GM23338 (cell line): ENCODE results near the gene GPX1. TPM values are rescaled to one million over a fixed set of nuclear protein-coding genes. Genes with fewer than 3 reads are reported as not detected.

Experiments
- ATAC-seq: fragments of 200-7000 bp; cut with Tn5 transposase; 3 replicates; pipeline ENCODE4 v1.9.1; 2020
- DNase-seq: peaks from one replicate; pipeline ENCODE4 v3.0.0-alpha.2; 2015; ENCODE audit warnings: low spot score
- H2AFZ ChIP-seq: fragments of 200-600 bp; sonication (generic); 2 replicates; pipeline ENCODE4 v1.8.0; 2016; ENCODE audit warnings: antibody characterized with exemption, mild to moderate bottlenecking, moderate library complexity
- H3F3A ChIP-seq: fragments of 200-600 bp; sonication (generic); replicated peaks from 2 replicates; pipeline ENCODE4 v1.8.0; 2017; ENCODE audit warnings: antibody characterized with exemption, mixed run types, low read depth
- H3K27ac ChIP-seq: fragments of 200-600 bp; sonication (generic); 2 replicates; pipeline ENCODE4 v1.6.1; 2016; ENCODE audit warnings: low read depth
- H3K27me3 ChIP-seq: fragments of 200-600 bp; sonication (generic); 2 replicates; pipeline ENCODE4 v1.8.0; 2016; ENCODE audit warnings: mild to moderate bottlenecking, mixed run types, moderate library complexity; ENCODE audit not compliant: insufficient read depth
- H3K36me3 ChIP-seq: fragments of 200-600 bp; sonication (generic); 2 replicates; pipeline ENCODE4 v1.8.0; 2016; ENCODE audit warnings: mild to moderate bottlenecking; ENCODE audit not compliant: insufficient read depth
- H3K4me1 ChIP-seq: fragments of 200-600 bp; sonication (generic); 2 replicates; pipeline ENCODE4 v1.8.0; 2016; ENCODE audit warnings: mild to moderate bottlenecking, moderate library complexity; ENCODE audit not compliant: insufficient read depth
- H3K4me2 ChIP-seq: fragments of 200-600 bp; sonication (generic); 2 replicates; pipeline ENCODE4 v1.7.1; 2017; ENCODE audit warnings: mixed run types
- H3K4me3 ChIP-seq: fragments of 200-600 bp; sonication (generic); 2 replicates; pipeline ENCODE4 v1.6.1; 2016; ENCODE audit warnings: mixed run types
- H3K79me2 ChIP-seq: fragments of 200-600 bp; sonication (generic); replicated peaks from 2 replicates; pipeline ENCODE4 v1.8.0; 2017; ENCODE audit warnings: mild to moderate bottlenecking; ENCODE audit not compliant: insufficient read depth
- H3K9me2 ChIP-seq: fragments of 200-600 bp; sonication (generic); 2 replicates; pipeline ENCODE4 v1.8.0; 2017; ENCODE audit not compliant: insufficient read depth
- H4K20me1 ChIP-seq: fragments of 200-600 bp; sonication (generic); replicated peaks from 2 replicates; pipeline ENCODE4 v1.8.0; 2017; ENCODE audit warnings: mild to moderate bottlenecking; ENCODE audit not compliant: insufficient read depth
- H3K27ac Mint-ChIP-seq: 2 replicates; pipeline ENCODE4 v1.8.0; 2020; ENCODE audit warnings: inconsistent platforms, mild to moderate bottlenecking, moderate library complexity, mixed read lengths
- H3K27me3 Mint-ChIP-seq: 3 replicates; pipeline ENCODE4 v1.8.0; 2022; ENCODE audit warnings: low read depth, mild to moderate bottlenecking, moderate library complexity, mixed read lengths, inconsistent platforms; ENCODE audit not compliant: insufficient read depth, poor library complexity
- H3K36me3 Mint-ChIP-seq: 3 replicates; pipeline ENCODE4 v1.8.0; 2021; ENCODE audit warnings: low read depth, mild to moderate bottlenecking, inconsistent platforms, moderate library complexity, mixed read lengths
- H3K4me1 Mint-ChIP-seq: 3 replicates; pipeline ENCODE4 v1.8.0; 2020; ENCODE audit warnings: mild to moderate bottlenecking, inconsistent platforms, mixed read lengths
- H3K4me3 Mint-ChIP-seq: 3 replicates; pipeline ENCODE4 v1.8.0; 2021; ENCODE audit warnings: moderate library complexity, mild to moderate bottlenecking, inconsistent platforms, mixed read lengths
- H3K9me3 Mint-ChIP-seq: 3 replicates; pipeline ENCODE4 v1.8.0; 2020; ENCODE audit warnings: moderate library complexity, mild to moderate bottlenecking, inconsistent platforms, mixed read lengths
- EZH2 ChIP-seq: fragments of 200-600 bp; sonication (generic); IDR thresholded peaks from one replicate; pipeline ENCODE4 v1.8.0; 2017; ENCODE audit warnings: antibody characterized with exemption, mild to moderate bottlenecking, low read depth; ENCODE audit not compliant: unreplicated experiment
- POLR2AphosphoS5 ChIP-seq: IDR thresholded peaks from 2 replicates; pipeline ENCODE4 v1.6.1; 2016; ENCODE audit warnings: antibody characterized with exemption, low read depth
- polyA plus RNA-seq: library from polyadenylated mRNA; unstranded; fragments of >200 nt; fragmentation: Nextera tagmentation; extraction: Ambion mirVana; gene quantifications from 2 replicates; pipeline ENCODE4 v1.2.1, GENCODE V29; 2016
- total RNA-seq: library from RNA; depleted of rRNA; stranded (reverse); fragments of >200 nt; shearing (Covaris generic); gene quantifications from 2 replicates; pipeline ENCODE4 v1.2.3, GENCODE V29; 2014
- TF ChIP-seq, protein P1 (sequence below), 2 experiments: fragments of 200-600 bp in 1 of 2; sonication (generic) in 1 of 2; conservative IDR thresholded peaks; 2 replicates each; pipeline versions ENCODE4 v1.5.1 to v1.6.1; 2016 to 2017; ENCODE audit warnings: antibody characterized with exemption in 2 of 2, low read depth in 2 of 2, mild to moderate bottlenecking in 2 of 2, moderate library complexity in 1 of 2
- TF ChIP-seq, protein P2 (sequence below): IDR thresholded peaks from one replicate; pipeline ENCODE4 v1.6.1; 2018; ENCODE audit warnings: antibody characterized with exemption; ENCODE audit not compliant: unreplicated experiment
- TF ChIP-seq, protein P3 (sequence below): fragments of 250-450 bp; sonication (Bioruptor Pico); IDR thresholded peaks from 2 replicates; pipeline ENCODE4 v1.5.0; 2020; ENCODE audit warnings: mild to moderate bottlenecking, moderate library complexity

Gene GPX1
- total and polyA plus RNA-seq, 2 experiments from 2014 or later = 247 to 394 TPM

DNA sequence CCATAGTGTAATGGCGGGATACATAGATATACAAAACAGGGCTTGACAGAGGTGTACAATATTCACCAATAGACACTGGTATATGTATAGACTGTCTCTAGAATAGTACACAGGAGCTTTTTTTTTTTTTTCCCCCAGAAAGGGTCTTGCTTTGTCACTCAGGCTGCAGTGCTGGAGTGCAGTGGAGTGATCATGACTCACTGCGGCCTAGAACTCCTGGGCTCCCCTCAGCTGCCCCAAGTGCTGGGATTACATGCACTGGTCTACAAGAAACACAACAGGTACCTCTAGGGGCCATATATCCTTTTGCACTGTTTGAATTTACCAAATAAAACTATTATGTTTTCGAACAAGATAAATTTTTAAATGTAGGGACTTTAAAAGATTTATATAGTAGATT, 41.3 kb upstream of the GPX1 start:
- no peak for DNase-seq
- no peak overlapping the region for H3K27ac Mint-ChIP-seq

More for the DNA sequence above, 41.3 kb upstream of the GPX1 start:
- Histone ChIP-seq H3K4me1 (peaks cover 4% of the 10 kb centered on the region; the same call in 1 of the 2 replicates), H3K79me2 (peaks cover 100% of the 10 kb centered on the region), H3K9me2 (no peaks in the 10 kb centered on the region), H2AFZ (no peak overlapping the region), H3K27ac (no peak overlapping the region), H3F3A (peaks cover 20% of the 10 kb centered on the region; the same call in 1 of the 2 replicates), H3K4me3 (no peak overlapping the region), H3K4me2 (no peak overlapping the region), H3K36me3 (no peaks in the 10 kb centered on the region; the same call in 1 of the 2 replicates), H3K27me3 (no peaks in the 10 kb centered on the region), H4K20me1 (peaks cover 66% of the 10 kb centered on the region)
- ATAC-seq = no peak
- Mint-ChIP-seq H3K36me3 (peaks cover 42% of the 10 kb centered on the region), H3K4me1 (peaks cover 18% of the 10 kb centered on the region), H3K27me3 (peaks cover 6% of the 10 kb centered on the region), H3K4me3 (no peak overlapping the region), H3K9me3 (no peaks in the 10 kb centered on the region; the same call in 2 of the 3 replicates)
- TF ChIP-seq, protein P1, sequence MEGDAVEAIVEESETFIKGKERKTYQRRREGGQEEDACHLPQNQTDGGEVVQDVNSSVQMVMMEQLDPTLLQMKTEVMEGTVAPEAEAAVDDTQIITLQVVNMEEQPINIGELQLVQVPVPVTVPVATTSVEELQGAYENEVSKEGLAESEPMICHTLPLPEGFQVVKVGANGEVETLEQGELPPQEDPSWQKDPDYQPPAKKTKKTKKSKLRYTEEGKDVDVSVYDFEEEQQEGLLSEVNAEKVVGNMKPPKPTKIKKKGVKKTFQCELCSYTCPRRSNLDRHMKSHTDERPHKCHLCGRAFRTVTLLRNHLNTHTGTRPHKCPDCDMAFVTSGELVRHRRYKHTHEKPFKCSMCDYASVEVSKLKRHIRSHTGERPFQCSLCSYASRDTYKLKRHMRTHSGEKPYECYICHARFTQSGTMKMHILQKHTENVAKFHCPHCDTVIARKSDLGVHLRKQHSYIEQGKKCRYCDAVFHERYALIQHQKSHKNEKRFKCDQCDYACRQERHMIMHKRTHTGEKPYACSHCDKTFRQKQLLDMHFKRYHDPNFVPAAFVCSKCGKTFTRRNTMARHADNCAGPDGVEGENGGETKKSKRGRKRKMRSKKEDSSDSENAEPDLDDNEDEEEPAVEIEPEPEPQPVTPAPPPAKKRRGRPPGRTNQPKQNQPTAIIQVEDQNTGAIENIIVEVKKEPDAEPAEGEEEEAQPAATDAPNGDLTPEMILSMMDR (conservative IDR thresholded peaks at IDR 0.05; ENCODE audit: low read depth in 2 of 2) = no peak
- TF ChIP-seq, protein P2, sequence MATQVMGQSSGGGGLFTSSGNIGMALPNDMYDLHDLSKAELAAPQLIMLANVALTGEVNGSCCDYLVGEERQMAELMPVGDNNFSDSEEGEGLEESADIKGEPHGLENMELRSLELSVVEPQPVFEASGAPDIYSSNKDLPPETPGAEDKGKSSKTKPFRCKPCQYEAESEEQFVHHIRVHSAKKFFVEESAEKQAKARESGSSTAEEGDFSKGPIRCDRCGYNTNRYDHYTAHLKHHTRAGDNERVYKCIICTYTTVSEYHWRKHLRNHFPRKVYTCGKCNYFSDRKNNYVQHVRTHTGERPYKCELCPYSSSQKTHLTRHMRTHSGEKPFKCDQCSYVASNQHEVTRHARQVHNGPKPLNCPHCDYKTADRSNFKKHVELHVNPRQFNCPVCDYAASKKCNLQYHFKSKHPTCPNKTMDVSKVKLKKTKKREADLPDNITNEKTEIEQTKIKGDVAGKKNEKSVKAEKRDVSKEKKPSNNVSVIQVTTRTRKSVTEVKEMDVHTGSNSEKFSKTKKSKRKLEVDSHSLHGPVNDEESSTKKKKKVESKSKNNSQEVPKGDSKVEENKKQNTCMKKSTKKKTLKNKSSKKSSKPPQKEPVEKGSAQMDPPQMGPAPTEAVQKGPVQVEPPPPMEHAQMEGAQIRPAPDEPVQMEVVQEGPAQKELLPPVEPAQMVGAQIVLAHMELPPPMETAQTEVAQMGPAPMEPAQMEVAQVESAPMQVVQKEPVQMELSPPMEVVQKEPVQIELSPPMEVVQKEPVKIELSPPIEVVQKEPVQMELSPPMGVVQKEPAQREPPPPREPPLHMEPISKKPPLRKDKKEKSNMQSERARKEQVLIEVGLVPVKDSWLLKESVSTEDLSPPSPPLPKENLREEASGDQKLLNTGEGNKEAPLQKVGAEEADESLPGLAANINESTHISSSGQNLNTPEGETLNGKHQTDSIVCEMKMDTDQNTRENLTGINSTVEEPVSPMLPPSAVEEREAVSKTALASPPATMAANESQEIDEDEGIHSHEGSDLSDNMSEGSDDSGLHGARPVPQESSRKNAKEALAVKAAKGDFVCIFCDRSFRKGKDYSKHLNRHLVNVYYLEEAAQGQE = no peak
- no peak for TF ChIP-seq EZH2
- no peak for TF ChIP-seq POLR2AphosphoS5
- TF ChIP-seq, protein P3, sequence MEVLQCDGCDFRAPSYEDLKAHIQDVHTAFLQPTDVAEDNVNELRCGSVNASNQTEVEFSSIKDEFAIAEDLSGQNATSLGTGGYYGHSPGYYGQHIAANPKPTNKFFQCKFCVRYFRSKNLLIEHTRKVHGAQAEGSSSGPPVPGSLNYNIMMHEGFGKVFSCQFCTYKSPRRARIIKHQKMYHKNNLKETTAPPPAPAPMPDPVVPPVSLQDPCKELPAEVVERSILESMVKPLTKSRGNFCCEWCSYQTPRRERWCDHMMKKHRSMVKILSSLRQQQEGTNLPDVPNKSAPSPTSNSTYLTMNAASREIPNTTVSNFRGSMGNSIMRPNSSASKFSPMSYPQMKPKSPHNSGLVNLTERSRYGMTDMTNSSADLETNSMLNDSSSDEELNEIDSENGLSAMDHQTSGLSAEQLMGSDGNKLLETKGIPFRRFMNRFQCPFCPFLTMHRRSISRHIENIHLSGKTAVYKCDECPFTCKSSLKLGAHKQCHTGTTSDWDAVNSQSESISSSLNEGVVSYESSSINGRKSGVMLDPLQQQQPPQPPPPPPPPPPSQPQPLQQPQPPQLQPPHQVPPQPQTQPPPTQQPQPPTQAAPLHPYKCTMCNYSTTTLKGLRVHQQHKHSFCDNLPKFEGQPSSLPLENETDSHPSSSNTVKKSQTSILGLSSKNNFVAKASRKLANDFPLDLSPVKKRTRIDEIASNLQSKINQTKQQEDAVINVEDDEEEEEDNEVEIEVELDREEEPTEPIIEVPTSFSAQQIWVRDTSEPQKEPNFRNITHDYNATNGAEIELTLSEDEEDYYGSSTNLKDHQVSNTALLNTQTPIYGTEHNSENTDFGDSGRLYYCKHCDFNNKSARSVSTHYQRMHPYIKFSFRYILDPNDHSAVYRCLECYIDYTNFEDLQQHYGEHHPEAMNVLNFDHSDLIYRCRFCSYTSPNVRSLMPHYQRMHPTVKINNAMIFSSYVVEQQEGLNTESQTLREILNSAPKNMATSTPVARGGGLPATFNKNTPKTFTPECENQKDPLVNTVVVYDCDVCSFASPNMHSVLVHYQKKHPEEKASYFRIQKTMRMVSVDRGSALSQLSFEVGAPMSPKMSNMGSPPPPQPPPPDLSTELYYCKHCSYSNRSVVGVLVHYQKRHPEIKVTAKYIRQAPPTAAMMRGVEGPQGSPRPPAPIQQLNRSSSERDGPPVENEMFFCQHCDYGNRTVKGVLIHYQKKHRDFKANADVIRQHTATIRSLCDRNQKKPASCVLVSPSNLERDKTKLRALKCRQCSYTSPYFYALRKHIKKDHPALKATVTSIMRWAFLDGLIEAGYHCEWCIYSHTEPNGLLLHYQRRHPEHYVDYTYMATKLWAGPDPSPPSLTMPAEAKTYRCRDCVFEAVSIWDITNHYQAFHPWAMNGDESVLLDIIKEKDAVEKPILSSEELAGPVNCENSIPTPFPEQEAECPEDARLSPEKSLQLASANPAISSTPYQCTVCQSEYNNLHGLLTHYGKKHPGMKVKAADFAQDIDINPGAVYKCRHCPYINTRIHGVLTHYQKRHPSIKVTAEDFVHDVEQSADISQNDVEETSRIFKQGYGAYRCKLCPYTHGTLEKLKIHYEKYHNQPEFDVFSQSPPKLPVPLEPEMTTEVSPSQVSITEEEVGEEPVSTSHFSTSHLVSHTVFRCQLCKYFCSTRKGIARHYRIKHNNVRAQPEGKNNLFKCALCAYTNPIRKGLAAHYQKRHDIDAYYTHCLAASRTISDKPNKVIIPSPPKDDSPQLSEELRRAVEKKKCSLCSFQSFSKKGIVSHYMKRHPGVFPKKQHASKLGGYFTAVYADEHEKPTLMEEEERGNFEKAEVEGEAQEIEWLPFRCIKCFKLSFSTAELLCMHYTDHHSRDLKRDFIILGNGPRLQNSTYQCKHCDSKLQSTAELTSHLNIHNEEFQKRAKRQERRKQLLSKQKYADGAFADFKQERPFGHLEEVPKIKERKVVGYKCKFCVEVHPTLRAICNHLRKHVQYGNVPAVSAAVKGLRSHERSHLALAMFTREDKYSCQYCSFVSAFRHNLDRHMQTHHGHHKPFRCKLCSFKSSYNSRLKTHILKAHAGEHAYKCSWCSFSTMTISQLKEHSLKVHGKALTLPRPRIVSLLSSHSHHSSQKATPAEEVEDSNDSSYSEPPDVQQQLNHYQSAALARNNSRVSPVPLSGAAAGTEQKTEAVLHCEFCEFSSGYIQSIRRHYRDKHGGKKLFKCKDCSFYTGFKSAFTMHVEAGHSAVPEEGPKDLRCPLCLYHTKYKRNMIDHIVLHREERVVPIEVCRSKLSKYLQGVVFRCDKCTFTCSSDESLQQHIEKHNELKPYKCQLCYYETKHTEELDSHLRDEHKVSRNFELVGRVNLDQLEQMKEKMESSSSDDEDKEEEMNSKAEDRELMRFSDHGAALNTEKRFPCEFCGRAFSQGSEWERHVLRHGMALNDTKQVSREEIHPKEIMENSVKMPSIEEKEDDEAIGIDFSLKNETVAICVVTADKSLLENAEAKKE (CRISPR knock-in tag) = no peak
